Cerebellar nuclear complex (tissue), 1 donor: ENCODE results near the gene SLC24A3.
"Not testable (repeated sequence)": the region's sequence is repeated elsewhere in the genome, so short reads cannot be mapped to it uniquely, and the experiment has no call there.

Experiments
- DNase-seq, 2 experiments: peaks; one replicate each; lab custom pipeline; 2025; lab: John Stamatoyannopoulos, UW

SLC24A3 gene

DNA sequence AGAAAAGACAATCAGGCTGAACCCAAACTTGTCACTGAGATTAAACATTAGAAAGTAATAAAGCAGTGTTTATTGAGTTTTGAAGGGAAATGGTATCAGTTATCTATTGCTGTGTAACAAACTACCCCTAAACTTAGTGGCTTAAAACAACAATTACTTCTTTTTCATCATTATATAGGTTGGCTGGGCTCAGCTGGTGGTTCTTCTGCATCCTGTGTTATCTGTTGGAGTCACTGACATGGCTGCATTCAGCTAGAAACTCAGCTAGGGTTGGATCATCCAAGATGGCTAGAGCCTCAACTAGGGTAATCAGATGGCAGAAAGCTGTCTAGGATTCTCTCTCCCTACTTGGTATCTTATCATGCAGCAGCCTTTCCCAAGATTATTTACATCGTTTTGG is 533.1 kb downstream of the SLC24A3 start:
- no peak for DNase-seq

DNA sequence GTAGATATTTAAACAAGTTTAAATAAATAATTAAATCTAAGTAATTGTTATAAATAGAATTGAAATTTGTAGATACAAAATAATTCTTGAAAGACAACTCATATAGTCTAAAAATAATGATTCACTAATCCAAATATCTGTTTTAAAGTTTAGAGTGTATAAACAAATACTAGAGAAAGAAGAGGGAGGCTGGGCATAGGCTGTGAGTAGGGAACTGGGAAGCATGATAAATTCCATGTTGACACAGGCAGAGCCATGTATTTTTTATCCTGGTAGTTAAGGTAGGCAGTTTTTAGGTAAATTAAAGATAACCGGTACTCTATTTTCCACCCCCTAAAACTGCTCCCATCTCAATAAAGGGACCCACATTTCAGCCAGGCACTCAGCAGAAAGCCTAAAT is 534.0 kb downstream of the SLC24A3 start:
- no peak for DNase-seq

DNA sequence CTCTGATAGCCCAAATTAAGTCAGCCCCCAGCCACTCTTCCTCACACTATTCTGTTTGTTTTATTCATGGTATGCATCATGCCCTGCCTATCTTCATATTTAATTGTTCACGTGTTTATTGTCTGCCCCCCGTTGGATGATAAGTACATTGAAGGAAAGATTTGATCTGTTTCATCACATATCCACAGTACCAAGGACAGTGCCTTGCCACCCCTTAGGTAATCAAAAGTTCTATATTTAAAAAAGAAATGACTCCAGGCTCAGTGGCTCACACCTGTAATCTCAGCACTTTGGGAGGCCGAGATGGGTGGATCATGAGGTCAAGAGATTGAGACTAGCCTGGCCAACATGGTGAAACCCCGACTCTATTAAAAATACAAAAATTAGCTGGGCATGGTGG is 535.5 kb downstream of the SLC24A3 start:
- DNase-seq = no peak

DNA sequence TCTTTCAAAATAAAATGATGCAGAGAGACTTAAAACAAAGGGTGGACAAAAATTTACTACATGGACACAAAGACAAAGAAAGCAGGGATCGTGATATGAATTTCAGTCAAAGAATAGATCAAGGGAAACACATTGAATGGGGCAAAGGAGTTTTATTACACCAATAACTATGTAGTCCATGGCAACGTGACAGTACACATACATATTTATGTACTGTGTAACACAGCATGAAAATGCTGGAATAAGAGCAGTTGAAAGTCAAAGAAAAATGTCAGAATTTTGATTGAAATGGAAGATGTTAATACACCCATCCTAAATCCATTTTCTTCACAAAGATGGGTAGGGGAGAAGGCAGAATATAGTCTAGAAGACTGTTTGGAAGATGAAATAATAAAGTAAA is 536.2 kb downstream of the SLC24A3 start:
- no peak for DNase-seq

DNA sequence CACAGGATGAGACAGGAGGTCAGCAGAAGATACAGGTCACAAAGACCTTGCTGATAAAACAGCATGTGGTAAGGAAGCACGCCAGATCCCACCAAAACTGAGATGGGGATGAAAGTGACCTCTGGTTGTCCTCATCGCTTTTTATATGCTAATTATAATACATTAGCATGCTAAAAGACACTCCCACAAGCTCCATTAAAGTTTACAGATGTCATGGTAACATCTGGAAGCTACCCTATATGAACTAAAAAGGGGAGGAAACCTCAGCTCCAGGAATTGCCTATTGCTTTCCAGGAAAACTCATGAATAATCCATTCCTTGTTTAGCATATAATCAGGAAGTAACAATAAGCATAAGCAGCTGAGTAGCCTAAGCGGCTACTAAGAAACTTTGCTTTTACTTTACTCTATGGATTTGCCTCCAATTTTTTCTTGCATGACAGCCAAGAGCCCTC is 537.2 kb downstream of the SLC24A3 start:
- no peak for DNase-seq

DNA sequence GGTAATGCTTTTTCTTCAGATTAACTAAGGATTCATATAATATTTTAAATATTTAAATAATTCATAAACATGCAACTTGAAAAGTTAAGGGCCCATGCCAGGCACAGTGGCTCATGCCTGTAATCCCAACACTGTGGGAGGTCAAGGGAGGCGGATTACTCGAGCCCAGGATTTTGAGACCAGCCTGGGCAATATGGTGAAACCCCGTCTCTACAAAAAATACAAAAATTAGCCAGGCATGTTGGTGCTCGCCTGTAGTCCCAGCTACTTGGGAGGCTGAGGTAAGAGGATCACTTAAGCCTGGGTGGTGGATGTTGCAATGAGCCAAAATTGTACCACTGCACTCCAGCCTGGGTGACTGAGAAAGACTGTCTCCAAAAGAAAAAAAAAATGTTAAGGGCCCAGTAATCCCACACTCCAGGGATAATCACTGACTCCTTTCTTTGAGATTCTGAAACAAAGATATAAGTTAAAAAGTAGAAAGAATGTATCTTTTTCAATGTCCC is 537.7 kb downstream of the SLC24A3 start:
- no peak for DNase-seq

DNA sequence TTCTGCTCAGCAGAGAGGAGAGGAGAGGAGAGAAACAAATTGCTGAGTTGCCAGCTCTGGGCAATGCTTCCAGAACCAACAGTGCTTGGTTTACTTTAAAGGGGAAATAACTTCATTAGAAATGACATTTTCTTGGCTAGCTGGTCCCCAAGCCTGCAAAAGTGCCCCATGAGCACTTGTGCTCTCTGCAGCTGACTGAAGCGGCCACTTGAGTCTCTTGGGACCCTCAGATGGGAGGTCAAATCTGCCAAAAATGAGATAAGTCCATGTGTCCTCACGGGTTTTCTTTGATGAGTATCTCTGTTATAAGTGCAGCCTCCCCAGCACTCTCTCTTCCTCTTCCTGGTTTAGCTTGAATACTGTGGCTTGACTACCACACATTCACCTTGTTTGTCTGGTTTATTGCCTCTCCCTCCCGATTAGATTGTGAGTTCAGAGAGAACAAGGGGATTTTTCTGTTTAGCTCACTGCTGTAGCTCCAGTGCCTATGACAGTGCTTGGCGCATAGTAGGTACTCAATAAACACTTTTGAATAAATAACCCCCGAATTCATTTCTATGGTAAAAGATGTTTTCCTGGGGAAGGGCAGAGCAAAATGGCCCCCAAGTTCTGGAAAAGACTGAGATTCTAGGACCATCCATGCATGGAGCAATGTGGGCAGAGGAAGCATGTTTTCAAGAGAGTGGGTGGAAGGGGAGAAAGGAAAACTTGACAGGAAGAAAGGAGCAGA is 538.6 kb downstream of the SLC24A3 start:
- DNase-seq = no peak

DNA sequence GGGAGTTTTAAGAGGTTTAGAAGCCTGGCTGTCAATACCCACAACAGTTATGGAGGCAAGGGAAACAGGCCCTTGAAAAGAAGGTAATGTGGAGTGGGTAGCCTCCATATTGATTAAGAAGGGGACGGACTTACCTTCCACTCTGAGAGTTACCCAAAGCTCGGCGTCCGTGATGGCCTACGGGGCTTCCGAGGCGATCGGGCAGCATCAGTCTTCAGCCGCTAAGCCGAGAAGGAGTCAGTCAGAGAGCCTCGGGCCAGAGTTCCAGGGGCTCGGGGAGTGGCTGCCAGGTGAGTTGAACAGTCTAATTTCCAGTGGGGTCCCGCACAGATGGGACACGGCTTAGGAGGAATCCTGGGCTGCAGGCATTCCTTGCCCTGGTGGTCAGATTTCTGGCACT is 541.8 kb downstream of the SLC24A3 start:
- DNase-seq = not testable (repeated sequence)

DNA sequence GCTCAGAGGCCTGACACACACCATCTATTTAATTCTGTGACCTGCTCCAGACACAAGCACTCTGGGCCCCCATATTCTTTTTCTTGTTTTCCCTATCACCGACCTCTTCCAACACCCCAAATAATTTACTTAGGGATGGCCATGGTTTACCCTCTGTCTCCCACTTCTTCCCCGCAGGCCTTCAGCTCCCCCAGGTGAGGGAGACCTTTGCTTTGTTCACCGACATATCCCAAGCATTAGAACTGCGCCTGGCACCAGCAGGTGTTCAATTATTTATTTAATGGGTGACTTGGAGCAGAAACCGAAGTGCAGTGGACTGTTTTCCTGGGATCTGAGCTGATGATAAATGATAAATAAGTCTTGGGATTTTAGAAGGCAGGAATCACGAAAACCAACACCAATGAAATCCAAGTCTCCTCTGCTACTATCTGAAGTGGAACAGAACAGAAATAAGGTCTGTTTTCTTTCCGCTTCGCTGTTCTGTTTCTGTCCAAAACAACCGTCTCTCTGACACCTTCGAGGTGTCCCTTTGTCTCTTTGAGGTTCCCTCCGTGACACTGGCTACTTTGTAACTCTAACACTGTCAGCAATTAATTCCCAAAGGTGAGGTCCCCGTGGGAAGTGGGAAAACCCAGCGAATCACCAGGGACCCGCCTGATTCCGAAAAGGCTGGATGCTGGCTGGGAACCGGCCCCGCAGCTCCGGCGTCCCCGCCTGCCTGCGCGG is 544.5 kb downstream of the SLC24A3 start:
- DNase-seq = no peak

DNA sequence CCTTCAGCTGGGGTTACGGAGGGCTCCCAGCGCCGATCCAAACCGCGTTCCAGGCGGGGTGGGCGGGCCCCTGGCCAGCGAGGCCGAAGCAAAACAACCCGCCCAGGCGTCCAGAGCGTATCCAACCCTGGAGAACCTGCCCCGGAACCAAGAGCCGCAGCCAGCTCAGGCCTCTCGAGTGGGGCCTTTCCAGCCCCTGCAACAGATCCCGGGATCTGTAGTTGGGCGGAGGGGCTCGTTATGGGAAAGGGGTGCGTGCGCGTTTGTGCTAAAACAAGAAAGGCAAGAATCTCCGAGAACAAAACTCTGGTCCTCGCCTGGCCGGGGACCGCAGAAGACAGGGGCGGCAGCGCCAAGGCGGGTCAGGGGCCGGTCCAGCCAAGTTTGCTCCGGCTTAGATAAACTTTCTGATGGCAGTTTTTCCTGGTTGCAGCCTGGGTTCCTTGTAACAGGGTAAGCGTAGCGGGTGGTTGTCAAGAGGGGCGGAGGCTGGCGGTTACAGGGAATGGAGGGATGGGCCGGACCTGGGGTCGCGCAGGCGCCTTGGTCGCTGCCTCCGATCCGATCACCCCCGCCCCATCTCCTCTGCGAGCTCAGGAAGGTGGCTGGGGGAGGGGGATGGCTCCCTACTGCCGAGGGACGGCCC is 545.2 kb downstream of the SLC24A3 start:
- no peak for DNase-seq

DNA sequence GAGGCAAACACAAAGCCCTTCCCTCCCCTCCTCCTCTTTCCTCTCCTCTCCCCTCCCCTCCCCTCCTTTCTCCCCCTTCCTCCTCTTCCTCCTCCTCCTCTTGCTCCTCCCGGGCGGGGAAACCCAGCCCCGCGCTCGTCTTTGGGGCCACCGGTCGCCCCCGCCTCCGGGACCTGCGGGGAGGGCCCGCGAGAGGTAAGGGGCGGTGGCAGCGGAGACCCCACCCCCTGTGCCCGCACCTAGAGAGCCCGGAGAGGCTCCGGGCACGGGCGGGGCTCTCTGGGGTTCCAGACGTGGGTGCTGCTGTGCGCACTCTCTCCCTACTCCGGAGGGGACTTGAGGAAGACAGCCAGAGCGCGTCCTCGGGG is 545.7 kb downstream of the SLC24A3 start, which contains the start of gene RIN2:
RIN2 (plus strand) TSS at position 126 of the 368 bp plus-strand sequence. CDS start 131,344 bp downstream, outside the sequence.
- DNase-seq = no peak

DNA sequence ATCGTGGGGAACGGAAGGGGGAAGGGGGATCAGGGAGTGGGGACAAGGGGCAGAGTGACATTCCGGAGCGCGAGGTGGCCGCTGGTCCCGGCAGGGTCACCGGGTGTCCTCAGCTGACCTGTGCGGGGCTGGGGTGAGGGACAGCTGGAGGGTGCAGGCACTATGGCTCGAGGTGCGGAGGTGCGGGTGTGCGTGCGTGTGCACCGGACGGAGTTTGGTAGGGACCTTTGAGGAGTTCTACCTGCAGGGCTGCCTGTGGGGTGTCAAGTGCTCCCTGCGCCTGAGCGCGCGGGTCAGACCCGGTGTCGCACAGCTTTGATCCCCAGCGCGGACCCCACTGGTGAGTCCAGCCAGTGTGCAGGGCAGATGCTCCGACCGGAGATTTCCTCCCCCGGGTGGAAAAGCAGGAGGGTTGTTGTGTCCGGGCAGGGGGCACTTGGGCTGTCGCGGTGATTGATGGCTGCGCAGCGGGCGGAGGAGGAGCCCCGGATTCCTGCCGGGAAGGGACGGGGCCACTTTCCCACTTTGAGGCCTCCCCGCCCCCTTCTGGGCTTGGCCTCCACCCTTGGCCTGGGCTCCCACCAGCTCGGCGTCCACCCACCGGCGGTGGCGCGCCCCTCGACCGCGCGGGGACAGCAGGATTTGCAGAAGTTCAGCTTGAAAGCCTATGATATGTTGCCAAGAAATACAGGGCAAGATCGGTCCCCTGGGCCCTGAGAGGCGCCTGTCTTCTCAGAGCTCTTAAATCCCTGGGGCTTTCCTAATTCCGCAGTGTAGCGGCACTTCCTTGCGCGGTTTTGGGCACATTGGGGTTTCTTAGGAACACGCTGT is 546.3 kb downstream of the SLC24A3 start:
- DNase-seq = no peak

DNA sequence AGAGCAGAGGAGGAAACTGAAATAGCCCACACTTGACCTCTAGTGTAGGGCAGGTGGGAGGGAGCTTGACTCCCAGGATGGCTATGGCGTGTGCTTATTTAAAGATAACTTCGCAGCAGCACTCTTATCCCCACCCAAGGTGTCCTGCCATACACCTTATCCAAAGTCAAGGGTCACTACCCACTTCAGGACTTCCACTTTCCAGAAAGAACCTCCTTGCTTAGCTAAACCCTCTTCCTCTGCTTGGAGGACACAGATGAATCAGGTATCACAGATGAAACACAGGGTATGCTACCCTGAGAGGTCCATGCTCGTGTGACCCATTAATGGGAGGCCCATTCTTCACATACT is 547.9 kb downstream of the SLC24A3 start:
- DNase-seq = no peak

DNA sequence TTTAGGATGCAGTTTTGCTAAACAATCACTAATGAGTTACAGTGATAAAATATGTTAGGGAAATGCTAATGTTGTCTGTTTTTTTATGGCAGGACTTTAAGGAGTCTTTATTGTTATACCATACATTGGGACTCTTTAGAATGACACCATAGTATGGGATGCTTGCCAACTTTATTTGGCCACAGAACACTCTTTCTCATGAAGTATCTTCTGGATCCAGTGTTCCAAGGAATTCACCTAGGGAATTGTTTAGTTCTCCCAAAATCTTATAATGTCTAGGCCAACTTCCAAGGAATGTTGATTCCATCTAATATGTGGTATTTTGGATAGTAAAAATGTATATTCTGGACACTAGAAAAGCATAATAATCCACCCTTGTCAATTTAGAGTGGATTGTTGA is 548.9 kb downstream of the SLC24A3 start:
- DNase-seq = no peak

DNA sequence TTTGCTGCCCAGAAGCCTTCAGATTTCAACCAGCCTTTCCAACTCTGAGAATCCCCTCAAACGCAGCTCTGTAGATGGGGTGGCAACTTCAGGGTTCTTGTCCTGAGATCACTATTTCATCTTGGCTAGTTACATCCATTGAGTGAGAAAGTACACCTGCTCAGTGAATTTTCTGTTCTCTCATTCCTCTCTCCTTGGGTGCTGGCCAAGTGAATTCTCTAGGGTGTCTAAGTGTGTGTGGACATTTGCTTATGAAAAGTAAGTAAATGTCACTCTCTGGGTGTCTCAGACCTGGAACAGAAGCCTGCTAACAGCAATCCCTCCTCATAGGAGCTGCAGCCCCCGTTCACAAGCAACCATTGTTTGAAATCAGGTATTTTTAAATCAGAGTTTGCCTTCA is 549.4 kb downstream of the SLC24A3 start:
- DNase-seq = no peak

DNA sequence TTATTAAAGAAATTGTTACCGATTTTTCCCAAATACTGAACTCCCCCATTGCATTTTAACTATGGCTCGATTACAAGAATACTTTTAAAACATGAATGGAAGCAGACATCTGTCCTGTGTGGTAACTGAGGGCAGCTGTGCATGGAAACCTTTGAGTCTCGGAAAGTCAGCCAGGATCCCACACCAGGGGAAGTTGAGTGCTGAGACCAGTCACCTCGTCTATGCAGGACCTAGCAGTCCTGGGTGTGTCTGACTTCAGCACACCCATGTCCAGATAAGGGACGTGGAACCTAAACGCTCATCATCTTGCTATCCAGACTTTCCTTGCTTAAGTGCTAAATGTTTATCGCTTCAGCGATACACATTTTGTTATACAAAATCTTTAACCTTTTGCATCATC is 551.8 kb downstream of the SLC24A3 start:
- no peak for DNase-seq

DNA sequence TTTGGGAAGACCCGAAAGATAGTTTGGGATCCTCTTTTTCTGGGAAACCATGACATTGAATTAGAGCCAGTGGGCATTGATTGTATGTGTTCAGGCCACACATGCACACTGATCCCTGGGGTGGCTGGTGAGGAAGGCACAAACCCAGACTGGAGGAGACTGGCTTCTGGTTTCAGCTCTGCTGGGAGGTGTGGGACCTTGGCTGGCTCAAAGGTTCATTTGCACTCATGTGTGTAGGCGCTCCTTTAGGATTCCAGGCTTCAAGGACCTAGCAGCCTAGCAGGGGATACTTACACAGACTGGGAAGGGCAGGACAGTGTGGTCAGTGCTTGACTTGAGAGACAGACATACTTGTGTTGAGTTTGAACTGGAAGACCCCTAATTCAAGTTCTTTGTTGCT is 552.8 kb downstream of the SLC24A3 start:
- DNase-seq = no peak

DNA sequence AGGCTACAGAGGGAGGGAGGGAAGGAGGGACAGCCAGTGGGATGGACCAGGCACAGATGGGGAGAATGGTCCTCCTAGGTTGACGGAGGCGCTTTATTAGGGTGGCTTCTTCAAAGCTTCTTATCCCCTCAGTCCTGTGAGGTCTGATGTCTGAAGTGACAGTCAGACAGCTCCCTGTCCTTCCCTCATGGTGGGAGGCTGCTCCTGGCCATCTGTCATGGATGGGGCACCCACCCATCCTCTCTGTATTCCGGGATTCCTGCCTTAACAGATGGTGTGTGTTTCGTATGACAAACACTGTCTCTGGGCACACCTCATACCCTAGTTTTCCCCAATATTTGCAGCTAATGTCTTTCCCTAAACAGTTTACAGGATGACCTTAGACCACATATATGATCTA is 553.5 kb downstream of the SLC24A3 start:
- DNase-seq = no peak

DNA sequence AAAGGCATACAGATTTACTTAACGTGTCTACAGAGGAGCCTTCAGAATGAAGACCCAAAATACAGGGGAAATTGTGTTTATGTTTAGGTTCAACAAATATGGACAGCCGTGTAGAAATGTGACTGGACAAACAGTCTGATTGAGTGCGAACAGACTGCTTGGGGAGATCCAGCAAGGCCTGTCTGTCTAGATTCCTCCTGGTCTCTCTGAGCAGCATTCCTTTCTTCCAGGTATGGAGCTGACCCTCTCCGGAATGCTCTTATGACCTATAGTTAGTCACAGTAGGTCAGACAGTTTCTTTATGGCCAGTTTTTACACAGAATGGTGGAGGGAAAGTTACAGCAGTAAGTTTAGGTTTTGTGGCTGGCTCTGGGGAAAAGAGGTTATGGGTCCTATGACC is 554.6 kb downstream of the SLC24A3 start:
- DNase-seq = no peak

DNA sequence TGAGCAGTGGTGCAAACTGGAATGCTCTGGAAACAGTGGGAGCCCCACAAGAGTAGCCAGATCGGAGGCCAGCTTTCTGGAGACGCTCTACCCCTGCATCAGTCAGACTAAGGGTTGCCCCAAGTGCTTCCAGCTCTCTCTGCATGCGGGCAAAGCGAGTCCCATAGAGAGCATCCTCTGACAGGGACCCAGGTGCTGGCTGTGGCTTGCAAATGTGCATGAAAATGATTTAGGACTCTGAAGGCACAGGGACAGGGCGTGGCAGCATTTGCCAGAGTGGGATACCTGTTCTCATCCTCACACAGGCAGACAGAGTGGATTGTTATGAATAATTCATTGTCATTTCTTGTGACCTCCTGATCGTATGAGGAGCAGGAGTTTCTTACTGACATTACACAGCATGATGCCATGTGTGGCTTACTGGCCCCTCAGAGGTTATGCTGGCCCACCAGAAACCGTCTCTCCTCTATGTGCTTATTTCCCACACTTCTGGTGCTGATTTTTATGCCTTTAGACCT is 555.9 kb downstream of the SLC24A3 start:
- DNase-seq = no peak

DNA sequence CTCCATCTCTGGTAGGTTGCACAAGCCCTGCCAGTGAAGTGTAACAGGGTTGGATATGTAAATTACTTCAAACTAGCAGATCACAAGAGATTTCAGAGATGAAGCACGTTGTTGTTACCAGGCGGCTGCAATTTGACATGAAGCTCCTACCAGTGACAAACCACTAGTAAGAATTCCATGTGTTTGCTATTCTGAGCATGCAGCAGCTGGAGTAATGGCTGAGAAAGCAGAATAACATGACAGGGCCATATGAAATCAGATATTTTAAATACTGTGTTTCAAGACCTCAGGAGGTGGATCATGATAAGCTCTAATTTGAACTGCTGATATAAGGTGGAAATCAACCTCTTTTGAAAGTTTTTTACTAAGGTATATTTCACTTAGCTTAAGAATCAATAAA is 557.1 kb downstream of the SLC24A3 start:
- DNase-seq = no peak

DNA sequence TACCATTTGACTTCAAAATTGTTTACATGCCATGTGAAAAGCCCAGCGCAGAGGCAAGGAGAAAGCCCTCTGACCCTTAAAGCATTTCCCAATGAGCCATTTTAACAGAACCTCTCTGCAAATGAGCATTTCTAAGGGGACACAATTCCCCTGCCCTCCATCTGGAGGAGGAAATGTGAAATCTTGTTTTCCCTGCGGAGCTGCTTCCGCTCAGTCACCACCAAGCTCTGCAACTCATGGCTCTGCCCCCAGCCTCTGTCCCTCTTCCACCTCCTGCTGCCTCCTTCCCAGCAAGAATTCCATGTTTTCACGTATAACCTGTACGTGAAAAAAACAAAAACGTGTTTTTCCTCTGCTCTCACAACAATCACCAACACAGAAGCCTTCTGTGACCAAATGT is 557.9 kb downstream of the SLC24A3 start:
- DNase-seq = no peak
